Keratinocyte (primary cell): ENCODE measurements around the gene CLN6. TPM values are rescaled to one million over a fixed set of nuclear protein-coding genes. Genes with fewer than 3 reads are reported as not detected.

Experiments used
- DNase-seq: peaks from one replicate; pipeline ENCODE4 v3.0.0-alpha.2; 2011; ENCODE audit warnings: low read depth, missing footprints, low spot score
- FAIRE-seq: peaks from 2 replicates; lab custom pipeline; 2011; peaks lifted over from hg19 to GRCh38; lab: Jason Lieb, UNC
- H2AFZ ChIP-seq: 2 replicates; pipeline ENCODE4 v1.6.0; 2012; ENCODE audit warnings: low read length, control low read depth, inconsistent platforms; ENCODE audit not compliant: control insufficient read depth
- H3K27ac ChIP-seq: 2 replicates; pipeline ENCODE4 v1.5.1; 2011; ENCODE audit warnings: low read length; ENCODE audit not compliant: control insufficient read depth, insufficient read depth
- H3K27me3 ChIP-seq: 3 replicates; pipeline ENCODE4 v1.6.0; 2011; ENCODE audit warnings: low read length; ENCODE audit not compliant: control insufficient read depth, insufficient read depth; ENCODE audit errors: extremely low read depth
- H3K36me3 ChIP-seq, 2 experiments: 2 replicates in 1 of 2; 3 replicates in 1 of 2; pipeline ENCODE4 v1.5.1; 2011; ENCODE audit warnings: low read length in 2 of 2, mild to moderate bottlenecking in 1 of 2; ENCODE audit not compliant: control insufficient read depth in 2 of 2, insufficient read depth in 2 of 2; ENCODE audit errors: extremely low read depth in 1 of 2
- H3K4me1 ChIP-seq: 3 replicates; pipeline ENCODE4 v1.5.1; 2011; ENCODE audit warnings: low read length; ENCODE audit not compliant: control insufficient read depth, insufficient read depth; ENCODE audit errors: extremely low read depth
- H3K4me2 ChIP-seq: 3 replicates; pipeline ENCODE4 v1.6.0; 2011; ENCODE audit warnings: low read depth, low read length; ENCODE audit not compliant: control insufficient read depth, insufficient read depth; ENCODE audit errors: extremely low read depth
- H3K4me3 ChIP-seq, 3 experiments: fragments of 200-600 bp in 1 of 3; sonication (generic) in 1 of 3; 2 replicates in 2 of 3; 3 replicates in 1 of 3; pipeline ENCODE4 v1.5.1; 2011 to 2016; ENCODE audit warnings: low read length in 3 of 3, mild to moderate bottlenecking in 3 of 3, control low read depth in 2 of 3, inconsistent platforms in 1 of 3, low read depth in 1 of 3, mixed read lengths in 1 of 3, mixed run types in 1 of 3, moderate library complexity in 1 of 3; ENCODE audit not compliant: control insufficient read depth in 2 of 3, insufficient read depth in 2 of 3; ENCODE audit errors: extremely low read depth in 1 of 3
- H3K79me2 ChIP-seq: 2 replicates; pipeline ENCODE4 v1.6.0; 2012; ENCODE audit warnings: low read length; ENCODE audit not compliant: control insufficient read depth, insufficient read depth
- H3K9ac ChIP-seq: 3 replicates; pipeline ENCODE4 v1.6.0; 2011; ENCODE audit warnings: low read length; ENCODE audit not compliant: control insufficient read depth, insufficient read depth; ENCODE audit errors: extremely low read depth
- H3K9me1 ChIP-seq: 3 replicates; pipeline ENCODE4 v1.6.0; 2011; ENCODE audit warnings: low read length; ENCODE audit not compliant: control insufficient read depth, insufficient read depth; ENCODE audit errors: extremely low read depth
- H3K9me3 ChIP-seq: 2 replicates; pipeline ENCODE4 v1.5.1; 2012; ENCODE audit warnings: low read depth, low read length; ENCODE audit not compliant: control insufficient read depth
- H4K20me1 ChIP-seq: 3 replicates; pipeline ENCODE4 v1.6.0; 2011; ENCODE audit warnings: low read length; ENCODE audit not compliant: control insufficient read depth, insufficient read depth; ENCODE audit errors: extremely low read depth
- EZH2 ChIP-seq: IDR thresholded peaks from one replicate; pipeline ENCODE4 v1.6.1; 2012; ENCODE audit warnings: inconsistent platforms, mild to moderate bottlenecking, low read length, moderate library complexity
- dilution Hi-C: fragments of 300-500 bp; cut with MboI; formaldehyde crosslinking; loops from one replicate; pipeline ENCODE4 v1.7.0; 2020; ENCODE audit warnings: low sequenced_read_pairs; ENCODE audit not compliant: extremely low pct_ligation_motif_present
- polyA plus RNA-seq, 5 experiments: library from polyadenylated mRNA; depleted of rRNA in 3 of 5; stranded (reverse) in 3 of 5; stranded (forward) in 1 of 5; unstranded in 1 of 5; fragments of >200 nt; gene quantifications; 1 replicate in 1 of 5; 2 replicates in 3 of 5; 3 replicates in 1 of 5; pipeline versions ENCODE4 v1.2.1 to v1.2.3, GENCODE V29; 2011 to 2012; ENCODE audit warnings: missing spikeins in 2 of 5, low read depth in 1 of 5, low replicate concordance in 1 of 5
- TF ChIP-seq, protein P1 (sequence below), 3 experiments: IDR thresholded peaks in 1 of 3; conservative IDR thresholded peaks in 1 of 3; optimal IDR thresholded peaks in 1 of 3; 2 replicates in 2 of 3; 3 replicates in 1 of 3; pipeline versions ENCODE3 to v1.5.1; 2011; ENCODE audit warnings: low read length in 3 of 3, mild to moderate bottlenecking in 3 of 3, moderate library complexity in 2 of 3, control low read depth in 1 of 3, inconsistent platforms in 1 of 3; ENCODE audit not compliant: insufficient read depth in 2 of 3; ENCODE audit errors: extremely low read depth in 1 of 3

CLN6 gene
- polyA plus RNA-seq, 1 donor (not counting 4 experiments of a cell fraction or from before 2014, with no cell fraction given): 26.7 TPM

GRCh38 chr15:68204361-68204760 lies 25.2 kb downstream of the CLN6 start:
- Histone ChIP-seq H3K9ac (no peak overlapping the region), H3K27ac (no peak overlapping the region), H2AFZ (no peak overlapping the region), H3K36me3 (peaks cover 0 to 1% of the 10 kb centered on the region in 2 experiments), H3K27me3 (no peaks in the 10 kb centered on the region), H3K4me1 (peaks cover 15% of the 10 kb centered on the region), H3K4me2 (no peak overlapping the region), H3K9me3 (no peaks in the 10 kb centered on the region), H3K9me1 (no peaks in the 10 kb centered on the region), H3K79me2 (no peaks in the 10 kb centered on the region), H4K20me1 (no peaks in the 10 kb centered on the region), H3K4me3 (no peak overlapping the region)
- dilution Hi-C loops: no loop called here
- FAIRE-seq (no peak), DNase-seq (no peak)
- no peak for TF ChIP-seq EZH2
- TF ChIP-seq, protein P1, sequence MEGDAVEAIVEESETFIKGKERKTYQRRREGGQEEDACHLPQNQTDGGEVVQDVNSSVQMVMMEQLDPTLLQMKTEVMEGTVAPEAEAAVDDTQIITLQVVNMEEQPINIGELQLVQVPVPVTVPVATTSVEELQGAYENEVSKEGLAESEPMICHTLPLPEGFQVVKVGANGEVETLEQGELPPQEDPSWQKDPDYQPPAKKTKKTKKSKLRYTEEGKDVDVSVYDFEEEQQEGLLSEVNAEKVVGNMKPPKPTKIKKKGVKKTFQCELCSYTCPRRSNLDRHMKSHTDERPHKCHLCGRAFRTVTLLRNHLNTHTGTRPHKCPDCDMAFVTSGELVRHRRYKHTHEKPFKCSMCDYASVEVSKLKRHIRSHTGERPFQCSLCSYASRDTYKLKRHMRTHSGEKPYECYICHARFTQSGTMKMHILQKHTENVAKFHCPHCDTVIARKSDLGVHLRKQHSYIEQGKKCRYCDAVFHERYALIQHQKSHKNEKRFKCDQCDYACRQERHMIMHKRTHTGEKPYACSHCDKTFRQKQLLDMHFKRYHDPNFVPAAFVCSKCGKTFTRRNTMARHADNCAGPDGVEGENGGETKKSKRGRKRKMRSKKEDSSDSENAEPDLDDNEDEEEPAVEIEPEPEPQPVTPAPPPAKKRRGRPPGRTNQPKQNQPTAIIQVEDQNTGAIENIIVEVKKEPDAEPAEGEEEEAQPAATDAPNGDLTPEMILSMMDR (optimal IDR thresholded peaks at IDR 0.05 in 1 of 3, IDR thresholded peaks at IDR 0.05 in 1 of 3, conservative IDR thresholded peaks at IDR 0.05 in 1 of 3; ENCODE audit: extremely low read depth in 1 of 3, insufficient read depth in 2 of 3, low read length in 3 of 3): no peak

GRCh38 chr15:68203956-68204355 lies 25.6 kb downstream of the CLN6 start:
- no peaks in the 10 kb centered on the region for H3K27me3 ChIP-seq
- H3K79me2 ChIP-seq: no peaks in the 10 kb centered on the region
- peaks cover 0 to 1% of the 10 kb centered on the region in 2 experiments for H3K36me3 ChIP-seq
- H3K9me1 ChIP-seq: no peaks in the 10 kb centered on the region
- TF ChIP-seq EZH2: no peak
- TF ChIP-seq, protein P1 (optimal IDR thresholded peaks at IDR 0.05 in 1 of 3, IDR thresholded peaks at IDR 0.05 in 1 of 3, conservative IDR thresholded peaks at IDR 0.05 in 1 of 3; ENCODE audit: extremely low read depth in 1 of 3, insufficient read depth in 2 of 3, low read length in 3 of 3): no peak
- H3K27ac ChIP-seq: no peak overlapping the region
- DNase-seq (no peak), FAIRE-seq (no peak)
- no peak overlapping the region for H2AFZ ChIP-seq
- no peak overlapping the region for H3K9ac ChIP-seq
- H3K4me1 ChIP-seq: peaks cover 14% of the 10 kb centered on the region
- dilution Hi-C loops: no loop called here
- no peaks in the 10 kb centered on the region for H4K20me1 ChIP-seq
- no peak overlapping the region for H3K4me3 ChIP-seq
- no peak overlapping the region for H3K4me2 ChIP-seq
- no peaks in the 10 kb centered on the region for H3K9me3 ChIP-seq
